ENCODE measurements around the gene KATNAL1. TPM values are rescaled to one million over a fixed set of nuclear protein-coding genes. Genes with fewer than 3 reads are reported as not detected.

The KATNAL1 gene
- polyA plus RNA-seq, 2 donors = 0.92 to 1.3 TPM

Other genes with a start within 250 kb of the KATNAL1 start
- under 1 TPM; 0.06 to 0.45 TPM for gene UBE2L5, start 114.9 kb upstream of the KATNAL1 start, polyA plus RNA-seq
- gene HMGB1, start 158.4 kb upstream of the KATNAL1 start, polyA plus RNA-seq = 100 to 1,000 TPM; 293 to 393 TPM

Measured in esophagus (tissue), 2 donors.